Right lobe of liver (tissue), 4 donors: ENCODE measurements around the gene SV2C.

Experiments
- CTCF ChIP-seq, 4 donors: fragments of 200-600 bp in 3 of 4; fragments of 450-650 bp in 1 of 4; IDR thresholded peaks; one replicate each; pipeline versions ENCODE4 v1.5.1 to v1.8.0; 2016 to 2022; ENCODE audit warnings: antibody characterized with exemption in 4 of 4, mild to moderate bottlenecking in 2 of 4
- POLR2A ChIP-seq: fragments of 450-650 bp; IDR thresholded peaks from one replicate; pipeline ENCODE4 v1.6.1; 2017; ENCODE audit warnings: antibody characterized with exemption, mild to moderate bottlenecking
- donor health status: DM: no; HTN: no; CAD: no.
- donor health status: DM: no; HTN: no; CAD: no.
- donor health status: DM: no; HTN: yes; CAD: no.

- TF ChIP-seq CTCF (IDR thresholded peaks at IDR 0.05) (no peak), POLR2A (no peak)
Observed at GRCh38 chr5:76240336-76240735, 157.2 kb downstream of the SV2C start.
